PC-9 (cell line): ENCODE results near the gene PSMD1.

ENCODE experiments used
- EZH2 ChIP-seq: fragments of 200-600 bp; sonication (generic); IDR thresholded peaks from 2 replicates; pipeline ENCODE4 v1.8.0; 2017; ENCODE audit warnings: antibody characterized with exemption, low read depth
- TF ChIP-seq, protein P1 (sequence below): fragments of 200-600 bp; sonication (generic); conservative IDR thresholded peaks from 2 replicates; pipeline ENCODE4 v1.6.1; 2017; ENCODE audit warnings: mixed run types, antibody characterized with exemption, mild to moderate bottlenecking, moderate library complexity

DNA sequence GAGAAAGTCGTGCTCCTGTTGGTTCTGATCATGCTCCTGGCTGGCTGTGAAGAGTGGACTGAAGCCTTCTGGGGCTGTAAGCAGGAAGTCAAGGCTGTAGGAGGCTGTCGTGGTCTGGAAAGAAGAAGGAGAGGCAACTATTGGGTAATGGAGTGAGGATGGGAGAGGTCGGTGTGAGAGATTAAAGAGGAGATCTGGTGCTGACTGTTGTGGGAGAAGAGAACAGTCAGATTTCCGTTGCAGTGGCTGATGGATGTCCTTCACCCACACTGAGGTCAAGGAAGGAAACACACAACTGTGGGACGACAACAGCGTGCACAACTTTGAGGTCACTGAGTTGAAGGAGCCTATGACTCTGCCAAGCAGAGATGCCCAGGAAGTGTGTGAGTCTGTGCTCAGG lies 2.8 kb upstream of the PSMD1 start:
- TF ChIP-seq, protein P1, sequence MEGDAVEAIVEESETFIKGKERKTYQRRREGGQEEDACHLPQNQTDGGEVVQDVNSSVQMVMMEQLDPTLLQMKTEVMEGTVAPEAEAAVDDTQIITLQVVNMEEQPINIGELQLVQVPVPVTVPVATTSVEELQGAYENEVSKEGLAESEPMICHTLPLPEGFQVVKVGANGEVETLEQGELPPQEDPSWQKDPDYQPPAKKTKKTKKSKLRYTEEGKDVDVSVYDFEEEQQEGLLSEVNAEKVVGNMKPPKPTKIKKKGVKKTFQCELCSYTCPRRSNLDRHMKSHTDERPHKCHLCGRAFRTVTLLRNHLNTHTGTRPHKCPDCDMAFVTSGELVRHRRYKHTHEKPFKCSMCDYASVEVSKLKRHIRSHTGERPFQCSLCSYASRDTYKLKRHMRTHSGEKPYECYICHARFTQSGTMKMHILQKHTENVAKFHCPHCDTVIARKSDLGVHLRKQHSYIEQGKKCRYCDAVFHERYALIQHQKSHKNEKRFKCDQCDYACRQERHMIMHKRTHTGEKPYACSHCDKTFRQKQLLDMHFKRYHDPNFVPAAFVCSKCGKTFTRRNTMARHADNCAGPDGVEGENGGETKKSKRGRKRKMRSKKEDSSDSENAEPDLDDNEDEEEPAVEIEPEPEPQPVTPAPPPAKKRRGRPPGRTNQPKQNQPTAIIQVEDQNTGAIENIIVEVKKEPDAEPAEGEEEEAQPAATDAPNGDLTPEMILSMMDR: no peak
- no peak for TF ChIP-seq EZH2
